PC-9 (cell line): Measurements from ENCODE around the gene KANK2. TPM values are rescaled to one million over a fixed set of nuclear protein-coding genes. Genes with fewer than 3 reads are reported as not detected.
A peak's percentile ranks its signal among the peaks of the same experiment; 100 is the strongest.
"Not testable (repeated sequence)": the region's sequence is repeated elsewhere in the genome, so short reads cannot be mapped to it uniquely, and the experiment has no call there.

Experiments
- BruUV-seq: library from RNA; stranded (reverse); fragments of 400-500 nt; replicated peaks from 2 replicates; lab custom pipeline; 2021; lab: Mats Ljungman, UMichigan
- CTCF ChIA-PET: fragments of 300-600 bp; sonication (Branson Sonifier 250); formaldehyde crosslinking; loops from one replicate; lab custom pipeline; 2022; ENCODE audit warnings: antibody characterized with exemption; lab: Charles Lee
- POLR2A ChIA-PET: fragments of 300-600 bp; sonication (Branson Sonifier 250); formaldehyde crosslinking; loops from one replicate; lab custom pipeline; 2022; ENCODE audit warnings: antibody characterized with exemption; ENCODE audit not compliant: unreplicated experiment; lab: Charles Lee
- DNase-seq, 2 experiments: peaks; one replicate each; pipeline versions ENCODE4 v3.0.0 to v3.0.0-alpha.2; 2015 to 2022; ENCODE audit warnings: mixed read lengths in 1 of 2
- H2AFZ ChIP-seq: fragments of 200-600 bp; sonication (generic); 2 replicates; pipeline ENCODE4 v1.8.1; 2017; ENCODE audit warnings: antibody characterized with exemption
- H3F3A ChIP-seq: fragments of 200-600 bp; sonication (generic); 2 replicates; pipeline ENCODE4 v1.8.1; 2017; ENCODE audit warnings: antibody characterized with exemption, mild to moderate bottlenecking, low read depth; ENCODE audit not compliant: insufficient read depth
- H3K27ac ChIP-seq: fragments of 200-600 bp; sonication (generic); 2 replicates; pipeline ENCODE4 v1.6.1; 2016; ENCODE audit warnings: mixed run types
- H3K27me3 ChIP-seq: fragments of 200-600 bp; sonication (generic); 2 replicates; pipeline ENCODE4 v1.6.1; 2016; ENCODE audit warnings: low read depth, mixed run types; ENCODE audit not compliant: insufficient read depth
- H3K36me3 ChIP-seq: fragments of 200-600 bp; sonication (generic); 2 replicates; pipeline ENCODE4 v1.6.1; 2016; ENCODE audit warnings: low read depth, mixed run types
- H3K4me1 ChIP-seq: fragments of 200-600 bp; sonication (generic); replicated peaks from 2 replicates; pipeline ENCODE4 v1.6.1; 2016; ENCODE audit warnings: mixed run types; ENCODE audit not compliant: insufficient read depth
- H3K4me2 ChIP-seq: fragments of 200-600 bp; sonication (generic); 2 replicates; pipeline ENCODE4 v1.6.1; 2017; ENCODE audit warnings: mixed run types
- H3K4me3 ChIP-seq: fragments of 200-600 bp; sonication (generic); 2 replicates; pipeline ENCODE4 v1.6.1; 2016; ENCODE audit warnings: mixed run types
- H3K79me2 ChIP-seq: fragments of 200-600 bp; sonication (generic); 2 replicates; pipeline ENCODE4 v1.6.1; 2017; ENCODE audit warnings: low read depth, mixed run types
- H3K9me2 ChIP-seq: fragments of 200-600 bp; sonication (generic); 2 replicates; pipeline ENCODE4 v1.8.1; 2017; ENCODE audit warnings: mild to moderate bottlenecking; ENCODE audit not compliant: insufficient read depth
- H3K9me3 ChIP-seq: fragments of 200-600 bp; sonication (generic); 2 replicates; pipeline ENCODE4 v1.8.1; 2016; ENCODE audit warnings: low read depth; ENCODE audit not compliant: insufficient read depth
- H4K20me1 ChIP-seq: fragments of 200-600 bp; sonication (generic); 2 replicates; pipeline ENCODE4 v1.8.1; 2017; ENCODE audit not compliant: insufficient read depth
- CTCF ChIP-seq: fragments of 200-600 bp; sonication (generic); conservative IDR thresholded peaks from 2 replicates; pipeline ENCODE4 v1.6.1; 2017; ENCODE audit warnings: mixed run types, antibody characterized with exemption, mild to moderate bottlenecking, moderate library complexity
- EZH2 ChIP-seq: fragments of 200-600 bp; sonication (generic); IDR thresholded peaks from 2 replicates; pipeline ENCODE4 v1.8.0; 2017; ENCODE audit warnings: antibody characterized with exemption, low read depth
- intact Hi-C: fragments of 100-400 bp; cut with micrococcal nuclease; formaldehyde crosslinking; loops from one replicate; pipeline ENCODE4 v1.10.0; 2022; ENCODE audit not compliant: unreplicated experiment
- total RNA-seq: library from RNA; stranded (reverse); gene quantifications from 2 replicates; pipeline ENCODE4 v1.2.3, GENCODE V29; 2021

The KANK2 gene
- total RNA-seq, 1 experiment from 2014 or later = 32.9 TPM

DNA sequence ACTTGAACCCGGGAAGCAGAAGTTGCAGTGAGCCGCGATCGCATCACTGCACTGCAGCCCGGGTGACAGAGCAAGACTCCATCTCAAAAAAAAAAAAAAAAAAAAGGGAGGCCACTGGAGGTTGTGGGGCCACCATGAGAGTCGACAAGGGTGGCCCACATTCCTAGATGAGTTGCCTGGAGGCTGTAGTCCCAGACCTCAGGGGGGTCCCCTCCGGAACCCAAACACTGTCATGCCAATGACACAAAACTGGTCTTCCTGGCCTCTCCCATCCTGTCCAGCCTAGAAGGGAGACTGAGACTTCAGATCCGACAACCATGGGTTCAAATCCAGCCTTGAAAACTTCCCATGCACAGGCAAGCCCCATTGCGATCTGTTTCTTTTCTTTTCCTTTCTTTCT lies 56.4 kb downstream of the KANK2 start:
- H4K20me1 ChIP-seq = no peaks in the 10 kb centered on the region
- H3K27me3 ChIP-seq = no peaks in the 10 kb centered on the region
- H3K27ac ChIP-seq = no peak overlapping the region
- H3K9me3 ChIP-seq = no peaks in the 10 kb centered on the region
- DNase-seq = no peak
- H2AFZ ChIP-seq = no peak overlapping the region
- no peak overlapping the region for H3K4me2 ChIP-seq
- H3K79me2 ChIP-seq = no peaks in the 10 kb centered on the region
- no peaks in the 10 kb centered on the region for H3K9me2 ChIP-seq
- H3K36me3 ChIP-seq = peaks cover 9% of the 10 kb centered on the region; the same call in 1 of the 2 replicates
- no peak overlapping the region for H3K4me3 ChIP-seq
- intact Hi-C loops = no loop called here
- CTCF ChIA-PET = interaction anchor here (0.6 to 0.7 kb wide), 2 partner anchors 15 to 203 kb away, joined by 3 to 4 read pairs; no protein-coding TSS in a partner anchor
- POLR2A ChIA-PET = no interaction called here
- no TSS peak for BruUV-seq
- TF ChIP-seq CTCF = no peak
- no peak for TF ChIP-seq EZH2
- peaks cover 69% of the 10 kb centered on the region for H3K4me1 ChIP-seq
- peaks cover 85% of the 10 kb centered on the region for H3F3A ChIP-seq

DNA sequence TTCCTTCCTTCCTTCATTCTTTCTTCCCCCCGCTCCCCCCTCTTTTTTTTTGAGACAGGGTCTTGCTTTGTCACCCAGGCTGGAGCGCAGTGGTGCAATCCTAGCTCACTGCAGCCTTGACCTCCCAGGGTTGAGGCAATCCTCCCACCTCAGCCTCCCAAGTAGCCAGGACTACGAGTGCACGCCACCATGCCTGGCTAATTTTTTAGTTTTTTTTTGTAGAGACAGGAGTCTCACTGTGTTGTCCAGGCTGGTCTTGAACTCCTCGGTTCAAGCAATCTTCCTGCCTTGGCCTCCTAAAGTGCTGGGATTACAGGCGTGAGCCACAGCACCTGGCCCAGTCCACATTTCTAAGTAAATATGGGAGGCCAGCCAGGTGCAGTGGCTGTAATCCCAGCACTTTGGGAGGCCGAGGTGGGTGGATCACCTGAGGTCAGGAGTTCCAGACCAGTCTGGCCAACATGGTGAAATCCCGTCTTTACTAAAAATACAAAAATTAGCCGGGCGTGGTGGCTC lies 57.3 kb downstream of the KANK2 start:
- H3K36me3 ChIP-seq, H4K20me1 ChIP-seq, intact Hi-C loops, H3K79me2 ChIP-seq, BruUV-seq, H3K9me2 ChIP-seq, H3K9me3 ChIP-seq, DNase-seq, H3K27me3 ChIP-seq, H3K4me3 ChIP-seq, H2AFZ ChIP-seq, POLR2A ChIA-PET: not testable (repeated sequence)
- Histone ChIP-seq H3K4me1 (peaks cover 69% of the 10 kb centered on the region), H3F3A (peaks cover 85% of the 10 kb centered on the region), H3K4me2 (peak overlapping the region; percentile 69), H3K27ac (peak overlapping the region; percentile 79)
- CTCF ChIA-PET = interaction anchor here (0.6 to 0.7 kb wide), 6 partner anchors 14 to 204 kb away, joined by 3 to 7 read pairs (median 4); partner anchors contain the start of gene SPC24

DNA sequence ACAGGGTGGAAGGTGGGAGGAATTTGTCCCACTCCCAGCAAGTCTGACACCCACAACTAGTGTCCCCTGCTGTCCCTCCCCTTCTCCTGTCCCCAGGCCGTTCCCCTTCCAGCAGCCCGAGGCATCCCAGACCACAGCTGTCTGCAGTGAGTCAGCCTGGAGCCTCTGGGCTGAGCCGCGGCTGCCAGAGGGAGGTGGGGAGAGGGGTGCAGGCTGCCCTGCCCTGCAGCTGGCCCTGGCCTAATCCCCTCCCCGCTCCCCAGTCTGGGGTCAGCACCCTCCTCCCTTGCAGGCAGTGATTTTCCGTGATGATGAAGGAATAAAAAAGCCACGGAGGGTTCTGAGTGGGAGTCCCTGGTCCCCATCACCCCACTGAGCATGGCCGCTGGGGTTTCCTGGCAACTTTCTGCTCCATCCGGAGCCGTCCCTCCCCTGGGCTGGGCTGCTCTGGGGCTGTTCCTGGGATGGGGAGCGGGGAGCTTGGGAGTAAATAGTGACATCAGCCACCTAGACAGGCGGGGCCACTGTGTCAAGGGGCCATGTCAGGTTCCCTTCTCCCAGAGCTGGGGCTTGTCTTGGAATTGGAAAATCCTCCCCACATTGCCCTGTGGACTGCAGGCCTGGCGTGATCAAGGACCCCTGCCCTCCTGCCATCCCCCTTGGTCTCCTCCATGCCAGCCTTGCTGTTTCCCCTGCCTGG lies 58.6 kb downstream of the KANK2 start:
- TF ChIP-seq CTCF = no peak
- TF ChIP-seq EZH2 = no peak
- POLR2A ChIA-PET = interaction anchor here (0.6 to 0.7 kb wide), 3 partner anchors 59 to 1472 kb away, joined by 4 to 17 read pairs (median 6); no protein-coding TSS in a partner anchor
- no TSS peak for BruUV-seq
- Histone ChIP-seq H3K4me3 (peak overlapping the region; percentile 10; the same call in 1 of the 2 replicates), H3K79me2 (no peaks in the 10 kb centered on the region), H3K27me3 (no peaks in the 10 kb centered on the region), H3K4me2 (peak overlapping the region; percentile 69), H4K20me1 (no peaks in the 10 kb centered on the region; the same call in 1 of the 2 replicates), H3K9me3 (no peaks in the 10 kb centered on the region), H3K36me3 (no peaks in the 10 kb centered on the region), H3F3A (peaks cover 85% of the 10 kb centered on the region), H3K27ac (peak overlapping the region; percentile 79), H3K9me2 (no peaks in the 10 kb centered on the region), H2AFZ (no peak overlapping the region), H3K4me1 (peaks cover 65% of the 10 kb centered on the region)
- intact Hi-C loops = loop anchor here (5.0 to 10.0 kb wide), 3 partner anchors 46 to 266 kb away; partner anchors contain the start of gene CARM1
- CTCF ChIA-PET = interaction anchor here (0.5 to 1.2 kb wide), 4 partner anchors 65 to 735 kb away, joined by 3 to 9 read pairs (median 6); no protein-coding TSS in a partner anchor
- peak; percentile 86 to 87 for DNase-seq
